B cell (primary cell): ENCODE measurements around the gene EPN2. TPM values are rescaled to one million over a fixed set of nuclear protein-coding genes. Genes with fewer than 3 reads are reported as not detected.

Source experiments
- ATAC-seq: fragments of 200-7000 bp; cut with Tn5 transposase; one replicate; pipeline ENCODE4 v1.10.0; 2021; ENCODE audit warnings: low read depth, mild to moderate bottlenecking, moderate number of reproducible peaks, moderate library complexity
- CTCF ChIA-PET: fragments of 350-600 bp; sonication (Branson Sonifier 250); formaldehyde crosslinking; loops from one replicate; lab custom pipeline; 2021; ENCODE audit warnings: antibody characterized with exemption, inconsistent platforms; lab: Charles Lee
- POLR2A ChIA-PET: fragments of 350-600 bp; sonication (Branson Sonifier 250); formaldehyde crosslinking; loops from one replicate; lab custom pipeline; 2021; ENCODE audit warnings: antibody characterized with exemption; lab: Charles Lee
- DNase-seq: peaks from one replicate; pipeline ENCODE4 v3.0.0; 2013
- H2AFZ ChIP-seq: 2 replicates; pipeline ENCODE4 v1.6.1; 2012; ENCODE audit warnings: mild to moderate bottlenecking, low read depth, low read length; ENCODE audit not compliant: insufficient read depth, poor library complexity, severe bottlenecking
- H3K27ac ChIP-seq, 2 donors: 1 replicate in 1 of 2; 2 replicates in 1 of 2; pipeline ENCODE4 v1.5.1; 2012 to 2013; ENCODE audit warnings: low read length in 2 of 2, mild to moderate bottlenecking in 2 of 2, moderate library complexity in 1 of 2
- H3K27me3 ChIP-seq, 4 experiments: fragments of 200-600 bp in 1 of 4; sonication (generic) in 1 of 4; replicated peaks in 1 of 4; 1 replicate in 2 of 4; 2 replicates in 2 of 4; pipeline versions ENCODE4 v1.6.1 to v1.7.0; 2013 to 2016; ENCODE audit warnings: low read length in 3 of 4, mild to moderate bottlenecking in 2 of 4, mixed read lengths in 1 of 4, moderate library complexity in 1 of 4; ENCODE audit not compliant: insufficient read depth in 4 of 4, control insufficient read depth in 3 of 4; ENCODE audit errors: control extremely low read depth in 1 of 4
- H3K36me3 ChIP-seq, 2 experiments: replicated peaks in 1 of 2; 1 replicate in 1 of 2; 2 replicates in 1 of 2; pipeline versions ENCODE4 v1.6.1 to v1.7.1; 2013; ENCODE audit warnings: low read length in 1 of 2; ENCODE audit not compliant: insufficient read depth in 2 of 2, control insufficient read depth in 1 of 2; ENCODE audit errors: control extremely low read depth in 1 of 2, extremely low read depth in 1 of 2
- H3K4me1 ChIP-seq, 2 donors: fragments of 200-600 bp in 1 of 2; sonication (generic) in 1 of 2; 1 replicate in 1 of 2; 2 replicates in 1 of 2; pipeline versions ENCODE4 v1.5.1 to v1.6.1; 2013 to 2017; ENCODE audit warnings: low read length in 2 of 2; ENCODE audit not compliant: control insufficient read depth in 2 of 2, insufficient read depth in 2 of 2
- H3K4me2 ChIP-seq: replicated peaks from 2 replicates; pipeline ENCODE3; 2012; ENCODE audit warnings: mild to moderate bottlenecking, low read depth, low read length; ENCODE audit not compliant: poor library complexity, severe bottlenecking
- H3K4me3 ChIP-seq, 5 experiments: fragments of 200-600 bp in 1 of 5; sonication (generic) in 1 of 5; 1 replicate in 3 of 5; 2 replicates in 2 of 5; pipeline versions ENCODE4 v1.5.1 to v1.7.0; 2011 to 2016; ENCODE audit warnings: low read length in 4 of 5, mild to moderate bottlenecking in 4 of 5, low read depth in 2 of 5, control low read depth in 1 of 5, moderate library complexity in 1 of 5; ENCODE audit not compliant: insufficient read depth in 1 of 5; ENCODE audit errors: control extremely low read depth in 1 of 5, extremely low read depth in 1 of 5
- H3K79me2 ChIP-seq: fragments of 200-600 bp; sonication (generic); one replicate; pipeline ENCODE4 v1.6.0; 2016; ENCODE audit warnings: low read length; ENCODE audit not compliant: control insufficient read depth, insufficient read depth
- H3K9ac ChIP-seq: fragments of 200-600 bp; sonication (generic); 2 replicates; pipeline ENCODE4 v1.6.1; 2017; ENCODE audit warnings: mild to moderate bottlenecking, low read length, moderate library complexity
- H3K9me3 ChIP-seq, 3 donors: one replicate each; pipeline versions ENCODE4 v1.6.1 to v1.7.1; 2013; ENCODE audit warnings: low read length in 2 of 3; ENCODE audit not compliant: control insufficient read depth in 2 of 3, insufficient read depth in 1 of 3; ENCODE audit errors: control extremely low read depth in 1 of 3
- H4K20me1 ChIP-seq: 2 replicates; pipeline ENCODE4 v1.6.0; 2012; ENCODE audit warnings: mild to moderate bottlenecking, low read length; ENCODE audit not compliant: insufficient read depth, control insufficient read depth, poor library complexity, severe bottlenecking
- H3K27ac Mint-ChIP-seq: one replicate; pipeline ENCODE4 v1.8.0; 2021; ENCODE audit warnings: mixed read lengths
- H3K27me3 Mint-ChIP-seq: one replicate; pipeline ENCODE4 v1.8.0; 2021; ENCODE audit warnings: mixed read lengths
- H3K4me1 Mint-ChIP-seq: one replicate; pipeline ENCODE4 v1.8.0; 2021; ENCODE audit warnings: mixed read lengths
- H3K4me3 Mint-ChIP-seq: one replicate; pipeline ENCODE4 v1.8.0; 2021; ENCODE audit warnings: mixed read lengths
- H3K9me3 Mint-ChIP-seq: one replicate; pipeline ENCODE4 v1.8.0; 2022; ENCODE audit warnings: mixed read lengths; ENCODE audit not compliant: insufficient read depth
- EZH2 ChIP-seq: IDR thresholded peaks from 2 replicates; pipeline ENCODE4 v1.6.1; 2012; ENCODE audit warnings: borderline replicate concordance, low read depth, mild to moderate bottlenecking, moderate library complexity, low read length; ENCODE audit not compliant: insufficient read depth, poor library complexity, severe bottlenecking
- WGBS: methylation state at CpG from one replicate; pipeline ENCODE4 v1.1.5; 2013; ENCODE audit warnings: missing lambda C conversion rate; ENCODE audit not compliant: insufficient coverage; 5-methylcytosine and 5-hydroxymethylcytosine counted together
- intact Hi-C: fragments of 100-400 bp; cut with micrococcal nuclease; formaldehyde crosslinking; loops from one replicate; pipeline ENCODE4 v1.10.0; 2022
- polyA plus RNA-seq: library from polyadenylated mRNA; depleted of rRNA; stranded (reverse); fragments of >200 nt; gene quantifications from 2 replicates; pipeline ENCODE4 v1.2.3, GENCODE V29; 2012
- total RNA-seq, 2 donors: library from RNA; stranded (reverse); fragments of 120-200 nt in 1 of 2; gene quantifications; 1 replicate in 1 of 2; 2 replicates in 1 of 2; pipeline versions ENCODE4 v1.2.3 to v1.2.4, GENCODE V29; 2013 to 2022
- TF ChIP-seq, protein P1 (sequence below): fragments of 200-600 bp; IDR thresholded peaks from one replicate; pipeline ENCODE4 v1.8.0; 2022; ENCODE audit warnings: antibody characterized with exemption, mild to moderate bottlenecking

Gene EPN2
- total and polyA plus RNA-seq, 2 donors (not counting 1 experiment from before 2014, with no cell fraction given) = 15.7 to 35.6 TPM

DNA sequence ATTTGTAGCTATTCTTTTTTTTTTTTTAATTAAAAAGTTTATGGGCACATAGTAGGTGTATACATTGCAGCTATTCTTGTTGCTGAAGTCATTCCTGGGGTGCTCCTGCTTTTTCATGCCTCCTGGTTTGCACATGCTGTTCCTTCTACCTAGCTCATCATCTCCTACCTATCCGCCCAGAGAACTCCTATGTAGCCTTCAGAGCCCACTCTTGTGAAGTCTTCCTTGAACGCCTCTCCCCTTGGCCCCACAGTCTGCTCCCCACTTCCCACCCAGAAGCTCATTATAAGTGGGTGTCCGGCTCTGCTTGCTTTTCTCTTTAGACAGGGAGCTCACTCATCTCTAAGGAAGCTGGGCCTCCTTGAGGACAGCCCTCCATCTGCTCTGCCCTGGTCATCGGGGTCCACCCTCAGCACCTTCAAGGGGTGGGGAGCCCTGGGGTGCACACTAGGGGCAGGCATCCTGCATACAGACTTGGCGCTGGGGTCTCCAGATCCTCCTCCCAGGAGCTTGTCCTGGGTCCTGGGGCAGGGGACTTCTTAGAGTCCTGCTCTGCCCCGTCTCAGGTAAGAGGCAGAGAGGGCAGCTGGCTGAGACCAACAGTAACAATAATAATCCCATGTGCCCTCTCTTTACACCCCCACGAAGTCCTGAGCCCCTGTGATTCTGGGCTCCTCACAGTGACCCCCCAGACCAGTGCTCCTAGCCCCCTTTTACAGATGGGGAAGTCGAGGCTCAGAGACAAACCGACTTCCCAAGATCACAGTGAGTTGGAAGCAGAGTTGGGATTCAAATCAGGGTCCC, 128.9 kb downstream of the EPN2 start:
- CTCF ChIA-PET = interaction anchor here (0.7 to 6.5 kb wide), 6 partner anchors 8 to 399 kb away, joined by 3 to 133 read pairs (median 57); partner anchors contain the start of gene MAPK7

DNA sequence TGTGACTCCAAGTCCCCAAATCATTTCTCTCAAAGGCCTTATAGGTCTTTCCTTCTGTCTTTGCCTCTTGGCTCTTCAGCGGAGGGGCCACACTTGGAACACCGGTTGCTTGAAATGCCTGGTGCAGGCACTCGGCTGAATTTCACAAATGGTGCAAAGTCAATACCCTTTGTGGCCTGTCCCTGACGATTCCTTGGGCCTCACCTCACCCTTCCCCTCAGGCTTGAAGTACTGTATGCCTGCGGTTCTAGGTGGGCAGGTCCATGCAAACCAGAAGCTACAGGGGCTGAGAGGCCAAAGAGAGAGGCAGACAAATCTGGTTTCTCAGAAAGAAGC, 129.4 kb downstream of the EPN2 start:
- ATAC-seq (no peak), DNase-seq (peak; percentile 4)
- H3K9me3 ChIP-seq = no peaks in the 10 kb centered on the region
- no peak overlapping the region for H3K4me3 ChIP-seq
- H3K27ac Mint-ChIP-seq = no peak overlapping the region
- no peaks in the 10 kb centered on the region for H3K9me3 Mint-ChIP-seq
- no peak for TF ChIP-seq EZH2
- TF ChIP-seq, protein P1, sequence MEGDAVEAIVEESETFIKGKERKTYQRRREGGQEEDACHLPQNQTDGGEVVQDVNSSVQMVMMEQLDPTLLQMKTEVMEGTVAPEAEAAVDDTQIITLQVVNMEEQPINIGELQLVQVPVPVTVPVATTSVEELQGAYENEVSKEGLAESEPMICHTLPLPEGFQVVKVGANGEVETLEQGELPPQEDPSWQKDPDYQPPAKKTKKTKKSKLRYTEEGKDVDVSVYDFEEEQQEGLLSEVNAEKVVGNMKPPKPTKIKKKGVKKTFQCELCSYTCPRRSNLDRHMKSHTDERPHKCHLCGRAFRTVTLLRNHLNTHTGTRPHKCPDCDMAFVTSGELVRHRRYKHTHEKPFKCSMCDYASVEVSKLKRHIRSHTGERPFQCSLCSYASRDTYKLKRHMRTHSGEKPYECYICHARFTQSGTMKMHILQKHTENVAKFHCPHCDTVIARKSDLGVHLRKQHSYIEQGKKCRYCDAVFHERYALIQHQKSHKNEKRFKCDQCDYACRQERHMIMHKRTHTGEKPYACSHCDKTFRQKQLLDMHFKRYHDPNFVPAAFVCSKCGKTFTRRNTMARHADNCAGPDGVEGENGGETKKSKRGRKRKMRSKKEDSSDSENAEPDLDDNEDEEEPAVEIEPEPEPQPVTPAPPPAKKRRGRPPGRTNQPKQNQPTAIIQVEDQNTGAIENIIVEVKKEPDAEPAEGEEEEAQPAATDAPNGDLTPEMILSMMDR = no peak
- H3K27ac ChIP-seq = no peak overlapping the region
- intact Hi-C loops = no loop called here
- ChIA-PET CTCF (interaction anchor here (1.2 to 6.5 kb wide), 3 partner anchors 8 to 81 kb away, joined by 4 to 133 read pairs (median 110); partner anchors contain the start of gene MAPK7), POLR2A (no interaction called here)
- no peaks in the 10 kb centered on the region for H3K27me3 ChIP-seq
- no peaks in the 10 kb centered on the region for H3K27me3 Mint-ChIP-seq
- peaks cover 30 to 47% of the 10 kb centered on the region in 2 donors for H3K4me1 ChIP-seq
- peaks cover 48% of the 10 kb centered on the region for H3K4me1 Mint-ChIP-seq
- H4K20me1 ChIP-seq = no peaks in the 10 kb centered on the region
- no peaks in the 10 kb centered on the region for H3K79me2 ChIP-seq
- no peak overlapping the region for H2AFZ ChIP-seq
- no peaks in the 10 kb centered on the region for H3K36me3 ChIP-seq
- WGBS = 88% methylated on average over 5 of the region's 5 CpGs
- H3K4me3 Mint-ChIP-seq = no peak overlapping the region
- no peak overlapping the region for H3K4me2 ChIP-seq
- H3K9ac ChIP-seq = no peak overlapping the region

More for the DNA sequence above, 128.9 kb downstream of the EPN2 start:
- POLR2A ChIA-PET = no interaction called here
- Mint-ChIP-seq H3K4me3 (no peak overlapping the region), H3K4me1 (peaks cover 46% of the 10 kb centered on the region), H3K9me3 (no peaks in the 10 kb centered on the region), H3K27me3 (no peaks in the 10 kb centered on the region), H3K27ac (no peak overlapping the region)
- Histone ChIP-seq H3K4me1 (peaks cover 24 to 43% of the 10 kb centered on the region in 2 donors), H2AFZ (no peak overlapping the region), H3K79me2 (no peaks in the 10 kb centered on the region), H3K36me3 (no peaks in the 10 kb centered on the region), H3K9me3 (no peaks in the 10 kb centered on the region), H3K27me3 (no peaks in the 10 kb centered on the region), H4K20me1 (no peaks in the 10 kb centered on the region), H3K9ac (no peak overlapping the region), H3K4me2 (no peak overlapping the region), H3K27ac (no peak overlapping the region), H3K4me3 (no peak overlapping the region)
- intact Hi-C loops = no loop called here
- no peak for DNase-seq
- TF ChIP-seq, protein P1 = no peak
- TF ChIP-seq EZH2 = no peak
- ATAC-seq = no peak
- WGBS = 78% methylated on average over 6 of the region's 9 CpGs
